Stimulated activated CD4-positive, alpha-beta T cell treated with anti-CD3 and anti-CD28 coated beads, Interleukin-12 subunit alpha, Interleukin-12 subunit beta, amount 100 ng/mL, for 48 hours (primary cell): ENCODE results near the gene CCDC136.

Source experiments
- DNase-seq, 3 donors: peaks; one replicate each; pipeline ENCODE4 v3.0.0-alpha.2; 2020; ENCODE audit warnings: low read depth in 2 of 3, low spot score in 1 of 3

Gene CCDC136

DNA sequence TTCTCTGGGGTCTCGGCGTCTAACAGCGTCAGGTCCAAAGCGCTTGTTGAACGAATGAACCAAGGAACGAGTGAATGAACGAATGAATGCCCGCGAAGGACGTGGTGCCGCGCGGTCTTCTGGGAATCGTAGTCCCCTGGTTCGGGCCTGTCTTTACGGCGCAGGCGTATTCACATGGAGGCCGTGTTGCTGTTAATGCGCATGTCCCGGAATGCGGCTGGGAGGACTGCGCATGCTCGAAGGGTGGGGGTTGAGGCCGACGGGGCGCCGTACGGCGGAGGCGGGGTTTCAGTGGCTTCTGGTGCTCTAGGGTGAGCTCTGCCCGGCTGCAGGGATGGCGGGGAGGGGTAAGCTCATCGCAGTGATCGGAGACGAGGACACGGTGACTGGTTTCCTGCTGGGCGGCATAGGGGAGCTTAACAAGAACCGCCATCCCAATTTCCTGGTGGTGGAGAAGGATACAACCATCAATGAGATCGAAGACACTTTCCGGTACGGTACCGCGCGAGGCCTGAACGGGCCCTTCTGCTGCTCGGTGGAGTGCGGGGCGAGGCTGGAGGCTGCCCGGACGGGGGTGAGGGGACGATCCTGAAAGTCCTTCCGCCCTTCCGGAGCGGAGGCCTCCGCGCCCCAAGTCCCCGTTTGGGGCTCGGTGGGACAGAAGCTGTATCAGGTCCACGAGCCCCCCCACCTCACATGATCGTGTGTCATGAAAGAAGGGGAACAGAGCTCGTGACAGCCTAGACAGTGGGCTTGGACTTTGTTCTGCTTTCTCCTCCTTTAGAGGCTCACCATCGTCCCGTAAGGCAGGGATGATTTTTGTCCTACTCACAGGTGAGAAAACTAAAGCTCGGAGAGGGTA is 71.0 kb downstream of the CCDC136 start, which contains the start of gene ATP6V1F:
ATP6V1F (plus strand) TSS at position 286 of the 862 bp plus-strand sequence; CDS start at position 335, 49 bp downstream.
- DNase-seq: peak; percentile 98 to 99 (median 98)

DNA sequence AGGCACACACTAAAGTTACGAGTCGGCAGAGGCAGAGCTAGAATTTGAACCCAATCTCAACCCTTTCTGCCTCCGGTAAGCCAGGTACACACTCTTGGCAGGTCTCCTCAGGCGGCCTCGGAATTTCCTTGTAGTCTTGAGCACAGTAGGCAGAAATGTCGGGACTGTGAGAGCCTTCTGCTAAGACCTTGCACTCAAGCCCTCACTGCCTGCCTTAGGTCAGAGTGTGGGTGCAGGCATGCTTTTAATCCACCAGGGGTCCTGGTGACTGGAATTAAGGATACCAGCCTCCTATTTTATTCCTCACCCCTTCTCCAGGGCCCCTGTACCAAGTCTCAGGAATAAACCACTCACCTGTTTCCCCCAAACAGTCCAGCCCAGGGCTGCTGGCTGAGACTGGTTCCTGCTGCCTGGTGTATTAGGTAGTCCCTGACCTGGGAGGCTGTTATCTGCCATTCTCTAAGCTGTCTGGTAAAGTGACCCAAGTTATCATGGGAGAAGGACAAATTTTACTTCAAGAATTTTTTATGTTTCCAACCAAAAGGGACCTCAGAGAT is 71.7 kb downstream of the CCDC136 start:
- peak; percentile 21 to 44 (median 40) for DNase-seq

DNA sequence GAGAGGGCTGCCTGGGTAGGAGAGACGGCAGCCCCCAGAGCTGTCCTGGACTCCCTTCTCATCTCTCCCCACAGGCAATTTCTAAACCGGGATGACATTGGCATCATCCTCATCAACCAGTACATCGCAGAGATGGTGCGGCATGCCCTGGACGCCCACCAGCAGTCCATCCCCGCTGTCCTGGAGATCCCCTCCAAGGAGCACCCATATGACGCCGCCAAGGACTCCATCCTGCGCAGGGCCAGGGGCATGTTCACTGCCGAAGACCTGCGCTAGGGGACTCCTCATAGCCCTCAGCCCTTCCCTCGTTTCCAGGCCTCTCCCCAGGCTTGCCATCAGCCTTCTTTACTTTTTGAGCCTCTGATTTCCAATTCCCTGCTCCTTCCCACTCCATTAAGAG is 73.5 kb downstream of the CCDC136 start:
- no peak for DNase-seq

DNA sequence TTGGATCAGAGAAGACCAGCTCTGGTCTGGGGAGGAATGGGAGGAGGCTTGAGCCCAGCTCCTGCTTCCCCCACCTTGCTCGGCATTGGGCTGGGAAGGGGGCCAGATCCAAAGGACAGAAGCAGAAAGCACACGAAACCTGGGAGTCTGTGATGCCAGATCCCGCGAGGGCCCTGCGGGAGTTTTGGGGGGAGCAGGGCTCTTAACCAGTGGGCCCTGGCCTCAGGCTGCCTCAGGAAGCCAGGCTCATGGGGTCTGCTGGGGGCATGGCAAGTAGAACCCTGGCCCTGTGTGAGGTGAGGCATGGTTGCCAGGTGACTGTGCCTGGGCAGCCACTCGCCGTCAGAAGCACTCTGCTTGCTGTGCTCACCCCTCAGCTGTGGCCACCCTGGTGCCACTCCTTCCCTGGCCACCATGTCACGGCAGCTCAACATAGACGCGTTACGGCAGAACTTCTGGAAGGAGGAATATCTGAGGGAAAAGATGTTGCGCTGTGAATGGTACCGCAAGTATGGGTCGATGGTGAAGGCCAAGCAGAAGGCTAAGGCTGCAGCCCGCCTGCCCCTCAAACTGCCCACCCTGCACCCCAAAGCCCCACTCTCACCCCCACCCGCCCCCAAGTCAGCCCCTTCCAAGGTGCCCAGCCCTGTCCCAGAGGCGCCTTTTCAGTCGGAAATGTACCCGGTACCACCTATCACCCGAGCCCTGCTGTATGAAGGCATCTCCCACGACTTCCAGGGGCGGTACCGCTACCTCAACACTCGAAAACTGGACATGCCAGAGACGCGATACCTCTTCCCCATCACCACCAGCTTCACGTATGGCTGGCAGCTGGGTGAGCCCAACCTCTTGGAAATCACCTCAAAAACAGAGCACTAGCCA is 74.5 kb downstream of the CCDC136 start:
- DNase-seq: no peak

DNA sequence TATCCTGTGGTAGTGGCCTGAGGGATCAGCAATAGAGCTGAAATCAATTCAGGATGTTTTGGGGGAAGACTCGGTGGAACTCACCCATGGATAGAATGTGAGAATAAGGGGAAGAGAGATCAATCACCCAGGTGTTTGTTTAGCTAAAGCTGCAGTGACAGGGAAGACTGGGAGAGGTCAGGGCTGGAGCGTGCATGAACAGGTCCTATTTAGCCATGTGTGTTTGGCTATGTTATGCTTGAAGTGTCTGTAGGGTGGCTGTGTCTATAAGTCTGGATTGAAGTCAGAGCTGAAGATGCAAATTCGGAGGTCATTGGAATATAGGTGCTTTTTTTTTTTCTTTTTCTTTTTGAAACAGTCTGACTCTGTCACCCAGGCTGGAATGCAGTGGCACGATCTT is 75.5 kb downstream of the CCDC136 start:
- no peak for DNase-seq

DNA sequence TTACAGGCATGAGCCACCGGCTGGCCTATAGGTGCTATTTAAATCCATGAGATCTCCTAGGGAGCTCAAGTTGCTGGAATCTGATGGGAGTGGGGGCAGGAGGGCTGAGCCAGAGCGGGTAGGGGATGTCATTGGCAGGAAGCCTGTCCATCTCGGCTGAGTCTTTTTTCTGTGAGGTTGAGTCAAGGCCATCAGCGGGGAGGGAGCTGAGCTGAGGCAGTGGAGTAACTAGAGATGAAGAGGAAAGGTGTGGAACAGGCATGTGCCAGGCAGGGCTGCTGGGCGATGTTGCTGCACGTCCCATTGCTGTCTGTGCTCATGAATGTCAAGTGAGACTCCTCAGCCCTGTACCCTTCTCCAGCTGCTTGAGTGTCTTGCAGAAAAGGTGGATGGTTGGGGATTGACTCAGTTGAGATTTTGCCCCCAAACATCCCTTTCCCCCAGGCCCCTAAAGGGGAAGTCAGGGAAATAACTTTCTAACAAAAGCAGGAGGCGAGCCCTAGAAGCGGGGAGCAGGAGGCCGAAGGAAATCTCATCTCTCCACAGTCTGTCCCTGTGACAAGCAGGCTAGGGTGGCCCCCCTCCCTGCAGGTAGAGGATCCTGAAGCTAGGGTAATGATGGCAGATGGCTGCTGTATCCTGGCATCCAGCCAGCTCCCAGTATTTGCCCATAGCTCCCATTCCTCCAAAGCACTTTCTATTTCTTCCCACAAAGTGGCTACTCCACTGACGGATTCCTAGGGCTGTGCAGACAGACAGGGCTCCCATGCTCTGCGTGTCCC is 76.3 kb downstream of the CCDC136 start:
- DNase-seq: no peak

DNA sequence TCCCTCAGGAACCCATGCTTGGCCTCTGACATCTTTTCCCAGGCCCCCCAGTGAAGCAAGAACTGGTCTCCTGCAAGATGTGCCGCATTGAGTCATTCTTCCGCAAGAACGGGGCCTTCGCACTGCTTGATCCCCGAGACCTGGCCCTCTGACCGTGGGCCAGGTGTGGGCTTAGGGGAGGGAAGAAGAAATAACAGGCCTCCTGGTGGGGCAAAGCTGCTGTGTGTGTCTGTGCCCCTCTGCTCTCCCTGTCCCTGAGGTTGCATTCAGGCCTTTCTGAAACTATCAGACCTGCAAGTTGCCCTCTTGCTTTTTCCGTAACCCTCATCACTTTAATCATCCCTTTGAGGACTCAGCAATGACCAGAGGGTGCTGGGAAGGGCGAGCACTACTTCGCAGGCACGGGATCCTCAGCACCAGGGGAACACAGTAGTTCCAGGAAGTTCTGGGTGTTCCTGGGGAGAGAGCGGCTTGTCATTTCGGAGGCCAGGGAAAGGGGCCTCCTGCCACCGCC is 76.9 kb downstream of the CCDC136 start:
- DNase-seq: no peak

DNA sequence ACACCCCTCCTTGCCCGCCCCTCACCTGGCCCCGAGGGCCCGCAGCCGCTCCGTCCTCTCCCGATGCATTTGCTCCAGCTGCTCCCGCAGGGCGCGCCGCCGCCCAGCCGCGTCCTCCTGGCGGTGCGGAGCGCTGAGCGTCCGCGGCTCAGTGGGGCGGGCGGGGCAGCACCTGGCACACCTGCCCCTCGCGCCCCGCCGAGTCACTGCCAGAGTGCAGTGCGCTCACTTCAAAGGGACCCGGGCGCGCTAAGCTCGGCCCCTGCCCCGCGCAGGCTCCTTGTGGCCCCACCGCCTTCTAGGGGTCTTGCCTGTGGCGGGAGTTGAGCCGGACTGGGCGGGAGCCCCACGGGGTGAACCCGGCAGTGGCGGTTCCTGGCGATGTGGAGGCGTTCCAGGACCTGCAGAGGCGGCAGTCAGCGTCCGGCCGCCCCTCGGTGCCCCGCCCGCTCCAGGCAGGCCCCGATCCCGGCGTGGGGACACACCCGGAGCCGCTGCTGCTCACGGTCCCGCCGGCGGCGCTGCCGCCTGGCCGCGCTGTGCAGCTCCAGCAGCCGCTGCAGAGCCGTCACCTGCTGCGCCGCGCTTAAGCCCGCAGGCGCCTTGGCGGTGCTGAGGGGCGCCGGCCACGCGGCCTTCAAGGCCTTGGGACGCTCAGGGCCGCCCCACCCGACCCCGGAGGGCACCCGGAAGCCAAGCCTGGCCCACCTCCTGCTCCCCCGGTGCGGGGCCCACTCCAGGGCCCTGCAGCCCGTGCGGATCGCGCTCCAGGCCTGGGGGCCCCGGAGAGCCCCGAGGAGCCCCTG is 77.6 kb downstream of the CCDC136 start:
- DNase-seq: peak in 1 of 3 donors; percentile 26

DNA sequence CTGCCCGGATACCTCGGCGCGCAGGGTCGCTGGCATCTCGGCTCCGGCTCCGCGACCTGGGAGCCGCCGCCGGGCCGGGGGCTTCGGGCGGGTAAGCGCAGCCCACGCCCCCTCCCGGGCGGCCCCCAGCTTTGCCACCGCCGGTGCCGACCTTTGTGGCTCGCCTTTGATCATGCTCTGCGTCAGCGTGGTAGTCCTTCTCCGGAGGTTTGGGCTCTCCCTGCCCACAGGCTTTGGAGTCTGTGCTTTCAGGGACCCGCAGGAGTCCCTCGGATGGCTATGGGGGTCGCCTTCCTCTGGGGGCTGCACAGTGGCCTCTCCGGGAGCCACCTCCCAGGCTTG is 78.1 kb downstream of the CCDC136 start:
- DNase-seq: no peak

DNA sequence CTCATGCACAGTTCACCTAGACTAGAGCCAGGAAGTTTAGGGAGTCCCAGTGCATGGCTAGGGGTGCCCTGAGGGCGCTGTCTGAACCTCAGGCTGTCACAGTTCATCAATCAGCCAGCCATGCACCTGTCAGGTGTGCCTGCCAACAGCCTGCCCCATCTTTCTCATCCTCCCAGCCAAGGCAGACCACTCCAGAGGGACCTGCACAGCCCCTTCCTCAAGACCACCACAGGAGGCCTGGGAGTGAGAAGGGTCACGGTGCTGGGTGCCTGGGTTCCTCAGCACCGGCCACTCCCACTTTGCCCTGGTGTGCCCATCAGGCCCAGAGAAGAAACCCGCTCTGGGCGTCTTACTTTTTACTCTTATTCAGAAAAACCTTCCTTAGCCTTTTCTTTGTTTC is 79.3 kb downstream of the CCDC136 start:
- no peak for DNase-seq
